ENCODE measurements around the gene ATAD3B.

Gene ATAD3B

GRCh38 chr1:1434824-1435105, 36.8 kb upstream of the ATAD3B start:
- H3K4me3 ChIP-seq (ENCODE audit: low read length) = no peak overlapping the region
- no peaks in the 10 kb centered on the region for H4K20me1 ChIP-seq (ENCODE audit: insufficient read depth, low read length)
- no peak overlapping the region for H3K9ac ChIP-seq (ENCODE audit: low read length)
- TF ChIP-seq EZH2phosphoT487 (IDR thresholded peaks at IDR 0.05; ENCODE audit: low read depth) = no peak
- TF ChIP-seq CTCF (IDR thresholded peaks at IDR 0.05; ENCODE audit: low read depth, low read length) = no peak
- no peaks in the 10 kb centered on the region for H3K9me3 ChIP-seq (ENCODE audit: insufficient read depth, low read length)
- H2AFZ ChIP-seq (ENCODE audit: low read depth, low read length) = no peak overlapping the region
- H3K36me3 ChIP-seq (replicated peaks; ENCODE audit: low read depth, low read length) = no peaks in the 10 kb centered on the region
- H3K79me2 ChIP-seq (ENCODE audit: low read length) = no peaks in the 10 kb centered on the region
- no peaks in the 10 kb centered on the region for H3K27me3 ChIP-seq (ENCODE audit: low read depth, low read length)
- H3K4me1 ChIP-seq (ENCODE audit: low read length) = peaks cover 15% of the 10 kb centered on the region
- no peak overlapping the region for H3K4me2 ChIP-seq (ENCODE audit: low read length)
- no peak overlapping the region for H3K27ac ChIP-seq (ENCODE audit: low read length)

GRCh38 chr1:1435106-1435903, 36.3 kb upstream of the ATAD3B start, which contains the start of gene VWA1:
Gene VWA1 (plus strand): TSS chr1:1435690. CDS start chr1:1435749, 59 bp downstream.
- Histone ChIP-seq H3K27me3 (ENCODE audit: low read depth, low read length) (no peaks in the 10 kb centered on the region), H4K20me1 (ENCODE audit: insufficient read depth, low read length) (no peaks in the 10 kb centered on the region), H3K4me2 (ENCODE audit: low read length) (no peak within 1 kb of the TSS), H3K4me1 (ENCODE audit: low read length) (peaks cover 15% of the 10 kb centered on the region), H3K27ac (ENCODE audit: low read length) (no peak within 1 kb of the TSS), H3K79me2 (ENCODE audit: low read length) (no peaks in the 10 kb centered on the region), H3K36me3 (replicated peaks; ENCODE audit: low read depth, low read length) (no peaks in the 10 kb centered on the region), H3K9ac (ENCODE audit: low read length) (no peak within 1 kb of the TSS), H3K4me3 (ENCODE audit: low read length) (no peak within 1 kb of the TSS), H3K9me3 (ENCODE audit: insufficient read depth, low read length) (no peaks in the 10 kb centered on the region), H2AFZ (ENCODE audit: low read depth, low read length) (no peak within 1 kb of the TSS)
- no peak for TF ChIP-seq CTCF (IDR thresholded peaks at IDR 0.05; ENCODE audit: low read depth, low read length)
- TF ChIP-seq EZH2phosphoT487 (IDR thresholded peaks at IDR 0.05; ENCODE audit: low read depth) = no peak

- Histone ChIP-seq H3K36me3 (replicated peaks; ENCODE audit: low read depth, low read length) (no peaks in the 10 kb centered on the region), H3K4me3 (ENCODE audit: low read length) (no peak overlapping the region), H3K27ac (ENCODE audit: low read length) (no peak overlapping the region), H3K79me2 (ENCODE audit: low read length) (no peaks in the 10 kb centered on the region), H3K4me2 (ENCODE audit: low read length) (no peak overlapping the region), H3K9ac (ENCODE audit: low read length) (no peak overlapping the region), H3K9me3 (ENCODE audit: insufficient read depth, low read length) (no peaks in the 10 kb centered on the region), H2AFZ (ENCODE audit: low read depth, low read length) (no peak overlapping the region), H3K4me1 (ENCODE audit: low read length) (peaks cover 20% of the 10 kb centered on the region), H4K20me1 (ENCODE audit: insufficient read depth, low read length) (no peaks in the 10 kb centered on the region), H3K27me3 (ENCODE audit: low read depth, low read length) (no peaks in the 10 kb centered on the region)
- TF ChIP-seq EZH2phosphoT487 (IDR thresholded peaks at IDR 0.05; ENCODE audit: low read depth) (no peak), CTCF (IDR thresholded peaks at IDR 0.05; ENCODE audit: low read depth, low read length) (no peak)
Observed at GRCh38 chr1:1435911-1436629, 35.5 kb upstream of the ATAD3B start.

- Histone ChIP-seq H3K4me1 (ENCODE audit: low read length) (peaks cover 26% of the 10 kb centered on the region), H3K4me3 (ENCODE audit: low read length) (no peak overlapping the region), H3K36me3 (replicated peaks; ENCODE audit: low read depth, low read length) (no peaks in the 10 kb centered on the region), H4K20me1 (ENCODE audit: insufficient read depth, low read length) (no peaks in the 10 kb centered on the region), H3K9me3 (ENCODE audit: insufficient read depth, low read length) (no peaks in the 10 kb centered on the region), H3K9ac (ENCODE audit: low read length) (no peak overlapping the region), H3K27ac (ENCODE audit: low read length) (no peak overlapping the region), H3K4me2 (ENCODE audit: low read length) (no peak overlapping the region), H3K27me3 (ENCODE audit: low read depth, low read length) (no peaks in the 10 kb centered on the region), H3K79me2 (ENCODE audit: low read length) (no peaks in the 10 kb centered on the region), H2AFZ (ENCODE audit: low read depth, low read length) (no peak overlapping the region)
- no peak for TF ChIP-seq CTCF (IDR thresholded peaks at IDR 0.05; ENCODE audit: low read depth, low read length)
- TF ChIP-seq EZH2phosphoT487 (IDR thresholded peaks at IDR 0.05; ENCODE audit: low read depth) = no peak
Observed at GRCh38 chr1:1436630-1437032, 34.9 kb upstream of the ATAD3B start.
